Measurements from ENCODE around the gene FAM171A2. TPM values are rescaled to one million over a fixed set of nuclear protein-coding genes. Genes with fewer than 3 reads are reported as not detected.

The FAM171A2 gene
- polyA plus RNA-seq, 1 donor (not counting 4 experiments of a cell fraction or from before 2014, with no cell fraction given) = 0.35 TPM

- H3K4me2 ChIP-seq (ENCODE audit: control insufficient read depth, extremely low read depth, insufficient read depth, low read depth, low read length) = no peak overlapping the region
- dilution Hi-C loops (cut with MboI; ENCODE audit: extremely low pct_ligation_motif_present, low sequenced_read_pairs) = no loop called here
- no peak for FAIRE-seq
These were observed 52.9 kb downstream of the FAM171A2 start for GRCh38 chr17:44310609-44311376.

GRCh38 chr17:44310188-44310587 is 53.5 kb downstream of the FAM171A2 start:
- H2AFZ ChIP-seq (ENCODE audit: control insufficient read depth, low read length) = no peak overlapping the region
- no peak for DNase-seq (ENCODE audit: low read depth, low spot score)
- H3K4me3 ChIP-seq (ENCODE audit: control insufficient read depth in 2 of 3, extremely low read depth in 1 of 3, insufficient read depth in 2 of 3, low read depth in 1 of 3, low read length in 3 of 3) = no peak overlapping the region
- dilution Hi-C loops (cut with MboI; ENCODE audit: extremely low pct_ligation_motif_present, low sequenced_read_pairs) = no loop called here
- H3K27ac ChIP-seq (ENCODE audit: control insufficient read depth, insufficient read depth, low read length) = no peak overlapping the region
- no peaks in the 10 kb centered on the region for H4K20me1 ChIP-seq (ENCODE audit: control insufficient read depth, extremely low read depth, insufficient read depth, low read length)
- H3K9me3 ChIP-seq (ENCODE audit: control insufficient read depth, low read depth, low read length) = no peaks in the 10 kb centered on the region
- H3K9me1 ChIP-seq (ENCODE audit: control insufficient read depth, extremely low read depth, insufficient read depth, low read length) = no peaks in the 10 kb centered on the region
- H3K36me3 ChIP-seq (ENCODE audit: control insufficient read depth in 2 of 2, extremely low read depth in 1 of 2, insufficient read depth in 2 of 2, low read length in 2 of 2) = no peaks in the 10 kb centered on the region
- TF ChIP-seq EZH2 (IDR thresholded peaks at IDR 0.05; ENCODE audit: low read length) = no peak
- TF ChIP-seq CTCF (optimal IDR thresholded peaks at IDR 0.05 in 1 of 3, IDR thresholded peaks at IDR 0.05 in 1 of 3, conservative IDR thresholded peaks at IDR 0.05 in 1 of 3; ENCODE audit: extremely low read depth in 1 of 3, insufficient read depth in 2 of 3, low read length in 3 of 3) = no peak
- FAIRE-seq = no peak
- peaks cover 19% of the 10 kb centered on the region for H3K27me3 ChIP-seq (ENCODE audit: control insufficient read depth, extremely low read depth, insufficient read depth, low read length)
- no peak overlapping the region for H3K4me2 ChIP-seq (ENCODE audit: control insufficient read depth, extremely low read depth, insufficient read depth, low read depth, low read length)
- no peaks in the 10 kb centered on the region for H3K79me2 ChIP-seq (ENCODE audit: control insufficient read depth, insufficient read depth, low read length)
- no peak overlapping the region for H3K9ac ChIP-seq (ENCODE audit: control insufficient read depth, extremely low read depth, insufficient read depth, low read length)
- peaks cover 12% of the 10 kb centered on the region for H3K4me1 ChIP-seq (ENCODE audit: control insufficient read depth, extremely low read depth, insufficient read depth, low read length)

More at GRCh38 chr17:44310609-44311376, 52.9 kb downstream of the FAM171A2 start:
- no peak overlapping the region for H3K4me3 ChIP-seq (ENCODE audit: control insufficient read depth in 2 of 3, extremely low read depth in 1 of 3, insufficient read depth in 2 of 3, low read depth in 1 of 3, low read length in 3 of 3)
- H3K27me3 ChIP-seq (ENCODE audit: control insufficient read depth, extremely low read depth, insufficient read depth, low read length) = peaks cover 23% of the 10 kb centered on the region
- no peaks in the 10 kb centered on the region for H4K20me1 ChIP-seq (ENCODE audit: control insufficient read depth, extremely low read depth, insufficient read depth, low read length)
- TF ChIP-seq CTCF (optimal IDR thresholded peaks at IDR 0.05 in 1 of 3, IDR thresholded peaks at IDR 0.05 in 1 of 3, conservative IDR thresholded peaks at IDR 0.05 in 1 of 3; ENCODE audit: extremely low read depth in 1 of 3, insufficient read depth in 2 of 3, low read length in 3 of 3) (no peak), EZH2 (IDR thresholded peaks at IDR 0.05; ENCODE audit: low read length) (no peak)
- DNase-seq (ENCODE audit: low read depth, low spot score) = no peak
- peaks cover 15% of the 10 kb centered on the region for H3K4me1 ChIP-seq (ENCODE audit: control insufficient read depth, extremely low read depth, insufficient read depth, low read length)
- no peaks in the 10 kb centered on the region for H3K9me3 ChIP-seq (ENCODE audit: control insufficient read depth, low read depth, low read length)
- H3K79me2 ChIP-seq (ENCODE audit: control insufficient read depth, insufficient read depth, low read length) = no peaks in the 10 kb centered on the region
- no peak overlapping the region for H3K27ac ChIP-seq (ENCODE audit: control insufficient read depth, insufficient read depth, low read length)
- H3K9me1 ChIP-seq (ENCODE audit: control insufficient read depth, extremely low read depth, insufficient read depth, low read length) = no peaks in the 10 kb centered on the region
- H3K9ac ChIP-seq (ENCODE audit: control insufficient read depth, extremely low read depth, insufficient read depth, low read length) = no peak overlapping the region
- H3K36me3 ChIP-seq (ENCODE audit: control insufficient read depth in 2 of 2, extremely low read depth in 1 of 2, insufficient read depth in 2 of 2, low read length in 2 of 2) = no peaks in the 10 kb centered on the region
- H2AFZ ChIP-seq (ENCODE audit: control insufficient read depth, low read length) = no peak overlapping the region

Measured in keratinocyte (primary cell).